ENCODE measurements around the gene TMPRSS7.

- TF ChIP-seq, protein P1, sequence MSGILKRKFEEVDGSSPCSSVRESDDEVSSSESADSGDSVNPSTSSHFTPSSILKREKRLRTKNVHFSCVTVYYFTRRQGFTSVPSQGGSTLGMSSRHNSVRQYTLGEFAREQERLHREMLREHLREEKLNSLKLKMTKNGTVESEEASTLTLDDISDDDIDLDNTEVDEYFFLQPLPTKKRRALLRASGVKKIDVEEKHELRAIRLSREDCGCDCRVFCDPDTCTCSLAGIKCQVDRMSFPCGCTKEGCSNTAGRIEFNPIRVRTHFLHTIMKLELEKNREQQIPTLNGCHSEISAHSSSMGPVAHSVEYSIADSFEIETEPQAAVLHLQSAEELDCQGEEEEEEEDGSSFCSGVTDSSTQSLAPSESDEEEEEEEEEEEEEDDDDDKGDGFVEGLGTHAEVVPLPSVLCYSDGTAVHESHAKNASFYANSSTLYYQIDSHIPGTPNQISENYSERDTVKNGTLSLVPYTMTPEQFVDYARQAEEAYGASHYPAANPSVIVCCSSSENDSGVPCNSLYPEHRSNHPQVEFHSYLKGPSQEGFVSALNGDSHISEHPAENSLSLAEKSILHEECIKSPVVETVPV (CRISPR knock-in tag; IDR thresholded peaks at IDR 0.05): no peak
- TF ChIP-seq PPARA (CRISPR knock-in tag; IDR thresholded peaks at IDR 0.05; ENCODE audit: borderline replicate concordance) (no peak), BACH2 (CRISPR knock-in tag; IDR thresholded peaks at IDR 0.05; ENCODE audit: borderline replicate concordance) (no peak), TOX (CRISPR knock-in tag; IDR thresholded peaks at IDR 0.05; ENCODE audit: borderline replicate concordance) (no peak)
Measured at GRCh38 chr3:112047264-112047663, 12.7 kb downstream of the TMPRSS7 start.
